ENCODE measurements around the gene LIMS2. TPM values are rescaled to one million over a fixed set of nuclear protein-coding genes. Genes with fewer than 3 reads are reported as not detected.

LIMS2 gene
- 0.37 and 0.78 TPM in 2 replicates for total RNA-seq

GRCh38 chr2:127675331-127676261 is at the start of gene LIMS2:
TSS of gene LIMS2 (minus strand) at chr2:127675530. CDS start at chr2:127675024, 506 bp downstream.

GRCh38 chr2:127701193-127701650 is 25.9 kb upstream of the LIMS2 start, which contains the start of gene SFT2D3:
TSS of gene SFT2D3 (plus strand) at chr2:127701497. CDS start at chr2:127701529, 32 bp downstream.

GRCh38 chr2:127645395-127646291 is 29.7 kb downstream of the LIMS2 start, which contains the start of gene GPR17:
TSS of gene GPR17 (plus strand) at chr2:127646153. CDS start at chr2:127650736, 4,583 bp downstream.

Other genes with a start within 250 kb of the LIMS2 start
- 25.7 and 30.3 TPM in 2 replicates for gene IWS1, start 149.0 kb downstream of the LIMS2 start, total RNA-seq
- 0.37 TPM in 1 of 2 replicates, not detected in the other for gene MYO7B, start 139.8 kb downstream of the LIMS2 start, total RNA-seq
- not detected in 2 replicates for gene GPR17, start 29.4 kb downstream of the LIMS2 start, total RNA-seq
- gene SFT2D3, start 26.0 kb upstream of the LIMS2 start, total RNA-seq = 3.3 and 4.5 TPM in 2 replicates
- 23.5 and 35.6 TPM in 2 replicates for gene WDR33, start 135.6 kb upstream of the LIMS2 start, total RNA-seq
- 15.1 and 23.9 TPM in 2 replicates for gene POLR2D, start 182.6 kb upstream of the LIMS2 start, total RNA-seq
- 12.5 and 16.6 TPM in 2 replicates for gene AMMECR1L, start 210.4 kb upstream of the LIMS2 start, total RNA-seq

Measured in subcutaneous preadipocyte (primary cell).